ENCODE measurements around the gene TEX29. TPM values are rescaled to one million over a fixed set of nuclear protein-coding genes. Genes with fewer than 3 reads are reported as not detected.

Gene TEX29
- total RNA-seq, 1 donor from 2014 or later: not detected

GRCh38 chr13:111339366-111340143 lies 19.1 kb downstream of the TEX29 start:
- no peak overlapping the region for H3K4me3 Mint-ChIP-seq
- Histone ChIP-seq H3K9ac (no peak overlapping the region), H3K27ac (no peak overlapping the region), H4K20me1 (ENCODE audit: low read depth) (no peaks in the 10 kb centered on the region), H3K27me3 (no peaks in the 10 kb centered on the region), H3K9me3 (ENCODE audit: low read depth) (no peaks in the 10 kb centered on the region), H3K79me2 (ENCODE audit: low read depth) (no peaks in the 10 kb centered on the region), H2AFZ (replicated peaks) (no peak overlapping the region), H3F3A (ENCODE audit: low read depth) (no peaks in the 10 kb centered on the region), H3K4me1 (no peaks in the 10 kb centered on the region), H3K36me3 (no peaks in the 10 kb centered on the region), H3K4me3 (no peak overlapping the region), H3K4me2 (no peak overlapping the region)
- H3K9me3 Mint-ChIP-seq: peaks cover 2% of the 10 kb centered on the region
- no peak overlapping the region for H3K27ac Mint-ChIP-seq
- H3K27me3 Mint-ChIP-seq (ENCODE audit: insufficient read depth, low read depth): no peaks in the 10 kb centered on the region
- DNase-seq (ENCODE audit: low spot score): no peak
- TF ChIP-seq EZH2phosphoT487 (IDR thresholded peaks at IDR 0.05) (no peak), EZH2 (IDR thresholded peaks at IDR 0.05) (no peak)
- TF ChIP-seq, protein P1, sequence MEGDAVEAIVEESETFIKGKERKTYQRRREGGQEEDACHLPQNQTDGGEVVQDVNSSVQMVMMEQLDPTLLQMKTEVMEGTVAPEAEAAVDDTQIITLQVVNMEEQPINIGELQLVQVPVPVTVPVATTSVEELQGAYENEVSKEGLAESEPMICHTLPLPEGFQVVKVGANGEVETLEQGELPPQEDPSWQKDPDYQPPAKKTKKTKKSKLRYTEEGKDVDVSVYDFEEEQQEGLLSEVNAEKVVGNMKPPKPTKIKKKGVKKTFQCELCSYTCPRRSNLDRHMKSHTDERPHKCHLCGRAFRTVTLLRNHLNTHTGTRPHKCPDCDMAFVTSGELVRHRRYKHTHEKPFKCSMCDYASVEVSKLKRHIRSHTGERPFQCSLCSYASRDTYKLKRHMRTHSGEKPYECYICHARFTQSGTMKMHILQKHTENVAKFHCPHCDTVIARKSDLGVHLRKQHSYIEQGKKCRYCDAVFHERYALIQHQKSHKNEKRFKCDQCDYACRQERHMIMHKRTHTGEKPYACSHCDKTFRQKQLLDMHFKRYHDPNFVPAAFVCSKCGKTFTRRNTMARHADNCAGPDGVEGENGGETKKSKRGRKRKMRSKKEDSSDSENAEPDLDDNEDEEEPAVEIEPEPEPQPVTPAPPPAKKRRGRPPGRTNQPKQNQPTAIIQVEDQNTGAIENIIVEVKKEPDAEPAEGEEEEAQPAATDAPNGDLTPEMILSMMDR (IDR thresholded peaks at IDR 0.05): no peak
- H3K36me3 Mint-ChIP-seq: no peaks in the 10 kb centered on the region
- peaks cover 6% of the 10 kb centered on the region for H3K4me1 Mint-ChIP-seq

GRCh38 chr13:111341886-111342285 lies 21.4 kb downstream of the TEX29 start:
- Histone ChIP-seq H3K36me3 (no peaks in the 10 kb centered on the region), H3K4me1 (no peaks in the 10 kb centered on the region), H3K9ac (no peak overlapping the region), H2AFZ (replicated peaks) (no peak overlapping the region), H3K4me3 (no peak overlapping the region), H3K4me2 (no peak overlapping the region), H4K20me1 (ENCODE audit: low read depth) (no peaks in the 10 kb centered on the region), H3K79me2 (ENCODE audit: low read depth) (no peaks in the 10 kb centered on the region), H3F3A (ENCODE audit: low read depth) (no peaks in the 10 kb centered on the region), H3K27ac (no peak overlapping the region), H3K27me3 (no peaks in the 10 kb centered on the region), H3K9me3 (ENCODE audit: low read depth) (no peaks in the 10 kb centered on the region)
- H3K4me3 Mint-ChIP-seq: no peak overlapping the region
- peaks cover 2% of the 10 kb centered on the region for H3K9me3 Mint-ChIP-seq
- H3K27ac Mint-ChIP-seq: no peak overlapping the region
- no peak for DNase-seq (ENCODE audit: low spot score)
- TF ChIP-seq EZH2 (IDR thresholded peaks at IDR 0.05) (no peak), EZH2phosphoT487 (IDR thresholded peaks at IDR 0.05) (no peak)
- TF ChIP-seq, protein P1 (IDR thresholded peaks at IDR 0.05): no peak
- peaks cover 11% of the 10 kb centered on the region for H3K4me1 Mint-ChIP-seq
- no peaks in the 10 kb centered on the region for H3K27me3 Mint-ChIP-seq (ENCODE audit: insufficient read depth, low read depth)
- H3K36me3 Mint-ChIP-seq: no peaks in the 10 kb centered on the region

DNA sequence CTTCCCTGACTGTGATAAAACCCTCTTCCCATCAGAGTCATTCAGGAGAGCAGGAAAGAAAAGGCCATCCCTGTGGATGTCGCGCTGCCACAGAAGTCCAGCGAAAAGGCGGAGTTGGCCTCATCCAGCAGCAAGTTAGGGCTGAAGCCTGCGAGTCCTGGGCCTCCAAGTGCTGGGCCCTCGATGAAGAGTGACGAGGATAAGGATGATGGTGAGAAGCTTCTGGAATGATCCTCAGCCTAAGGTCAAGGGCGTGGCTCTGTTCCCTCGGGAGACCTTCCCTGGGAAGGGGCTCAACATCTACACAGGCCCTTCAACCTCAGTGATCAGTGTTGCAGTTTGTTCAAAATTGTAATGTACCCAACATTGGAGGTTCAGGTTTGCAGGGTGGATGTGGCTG lies 22.3 kb downstream of the TEX29 start:
- H3K27ac Mint-ChIP-seq: no peak overlapping the region
- H3K27me3 Mint-ChIP-seq (ENCODE audit: insufficient read depth, low read depth): no peaks in the 10 kb centered on the region
- DNase-seq (ENCODE audit: low spot score): no peak
- TF ChIP-seq, protein P1 (IDR thresholded peaks at IDR 0.05): no peak
- TF ChIP-seq EZH2phosphoT487 (IDR thresholded peaks at IDR 0.05): no peak
- no peak for TF ChIP-seq EZH2 (IDR thresholded peaks at IDR 0.05)
- no peak overlapping the region for H3K27ac ChIP-seq
- no peaks in the 10 kb centered on the region for H3F3A ChIP-seq (ENCODE audit: low read depth)
- H3K9me3 ChIP-seq (ENCODE audit: low read depth): no peaks in the 10 kb centered on the region
- no peaks in the 10 kb centered on the region for H3K36me3 Mint-ChIP-seq
- H3K4me3 ChIP-seq: no peak overlapping the region
- peaks cover 2% of the 10 kb centered on the region for H3K9me3 Mint-ChIP-seq
- no peaks in the 10 kb centered on the region for H3K79me2 ChIP-seq (ENCODE audit: low read depth)
- H2AFZ ChIP-seq (replicated peaks): no peak overlapping the region
- no peaks in the 10 kb centered on the region for H4K20me1 ChIP-seq (ENCODE audit: low read depth)
- H3K4me1 Mint-ChIP-seq: peaks cover 11% of the 10 kb centered on the region
- H3K9ac ChIP-seq: no peak overlapping the region
- H3K36me3 ChIP-seq: no peaks in the 10 kb centered on the region
- H3K4me3 Mint-ChIP-seq: no peak overlapping the region
- no peaks in the 10 kb centered on the region for H3K4me1 ChIP-seq
- no peak overlapping the region for H3K4me2 ChIP-seq
- no peaks in the 10 kb centered on the region for H3K27me3 ChIP-seq
